RPMI8226 (cell line): ENCODE data around the gene MLANA.
A peak's percentile ranks its signal among the peaks of the same experiment; 100 is the strongest.

Experiments used
- DNase-seq: peaks from one replicate; pipeline ENCODE4 v3.0.0-alpha.2; 2015

The MLANA gene

DNA sequence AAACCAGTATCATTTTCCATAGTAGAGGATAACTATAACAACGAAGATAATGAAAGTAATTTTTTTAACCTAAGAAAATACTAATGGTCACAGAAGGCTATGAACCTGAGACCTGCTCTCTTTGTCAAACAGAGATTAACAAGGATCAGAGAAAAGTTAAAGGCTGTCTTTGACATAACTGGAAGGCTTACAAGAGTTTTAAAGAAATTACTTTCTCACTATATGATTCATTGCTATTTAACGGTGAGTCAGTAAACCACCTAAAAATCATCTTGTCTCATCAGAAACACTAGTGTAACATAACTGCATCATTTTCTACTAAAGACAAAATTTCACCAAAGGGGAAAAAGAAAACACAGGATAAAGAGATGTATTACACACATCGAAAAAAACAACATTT, 19.3 kb downstream of the MLANA start:
- no peak for DNase-seq

DNA sequence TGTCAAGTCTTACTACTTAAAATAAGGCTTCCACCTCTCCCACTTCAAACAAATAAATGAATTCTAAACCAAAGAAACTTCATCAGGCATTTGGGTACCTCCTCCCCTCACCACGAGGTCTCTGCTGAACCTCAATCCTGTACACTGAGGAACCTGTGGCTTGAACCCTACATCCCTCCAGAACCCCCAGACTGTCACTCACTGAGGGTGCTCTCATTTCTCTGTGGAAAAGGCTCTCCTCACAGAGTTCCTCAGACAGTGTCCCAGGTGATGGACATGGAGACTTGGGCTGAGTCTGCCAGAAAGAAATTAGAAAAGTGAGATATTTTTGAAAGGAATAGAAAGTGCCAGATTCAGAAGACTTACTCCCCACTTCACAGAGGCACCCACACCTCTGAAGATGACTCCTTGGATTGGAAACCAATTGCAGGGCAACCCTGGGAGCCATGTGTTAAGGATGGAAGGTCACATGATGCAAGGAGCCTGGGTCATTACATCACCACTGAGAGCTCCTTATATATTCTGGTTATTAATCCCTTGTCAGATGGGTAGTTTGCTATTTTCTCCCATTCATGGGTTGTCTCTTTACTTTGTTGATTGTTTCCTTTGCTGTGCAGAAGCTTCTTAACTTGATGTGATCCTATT, 19.8 kb downstream of the MLANA start:
- DNase-seq, result no peak

DNA sequence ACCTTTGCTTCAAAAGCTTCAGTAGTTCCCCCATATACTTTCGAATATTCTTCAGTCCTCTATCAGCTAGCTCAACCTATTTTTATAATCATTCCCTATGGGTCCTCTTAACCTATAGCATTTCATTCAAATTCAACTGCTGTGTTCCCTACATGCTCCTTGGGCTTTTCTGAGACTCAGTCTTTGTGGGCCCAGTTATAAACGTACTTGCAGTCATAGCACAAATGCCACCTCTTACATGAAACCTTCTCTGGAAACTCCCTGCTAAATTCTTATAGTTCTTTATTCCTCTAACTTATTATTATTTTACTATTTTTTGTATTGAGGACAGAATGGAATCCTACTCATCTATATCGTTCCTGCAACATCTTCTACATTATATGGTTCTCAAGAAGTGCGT, 24.7 kb downstream of the MLANA start:
- no peak for DNase-seq

DNA sequence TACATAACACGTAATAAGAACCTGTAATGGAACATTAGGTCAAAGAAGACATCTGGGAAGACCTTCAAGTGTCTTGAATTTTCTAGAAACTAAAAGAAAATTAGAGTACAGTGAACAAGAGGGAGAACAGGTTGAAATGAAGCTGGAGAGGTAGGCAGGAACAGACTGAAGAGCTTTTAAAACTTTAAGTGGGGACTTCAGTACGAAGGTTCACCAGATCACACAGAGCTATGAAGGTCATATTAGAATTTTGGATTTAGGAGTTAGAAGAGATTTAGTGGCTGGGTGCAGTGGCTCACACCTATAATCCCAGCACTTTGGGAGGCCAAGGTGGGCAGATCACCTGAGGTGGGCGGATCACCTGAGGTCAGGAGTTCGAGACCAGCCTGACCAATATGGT, 26.6 kb downstream of the MLANA start:
- no peak for DNase-seq

DNA sequence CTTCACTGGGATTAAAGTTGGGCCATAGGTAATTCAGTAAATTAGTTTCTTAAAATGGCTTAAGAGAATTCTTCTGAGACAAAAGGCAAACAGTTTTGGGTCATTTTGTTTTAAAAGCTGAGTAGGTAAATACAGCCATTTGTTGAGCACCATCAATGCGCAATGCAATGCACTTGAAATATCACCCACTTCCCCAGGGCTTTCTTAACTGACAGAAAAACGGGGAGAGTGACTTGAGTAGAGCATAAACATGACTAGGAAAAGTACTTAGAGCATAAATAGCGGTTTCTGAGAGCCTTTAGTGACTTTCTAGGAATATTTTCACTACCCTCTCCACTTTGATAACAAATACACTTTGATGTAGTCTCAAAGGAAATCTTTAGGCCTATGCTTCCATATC, 27.2 kb downstream of the MLANA start:
- DNase-seq, result no peak

DNA sequence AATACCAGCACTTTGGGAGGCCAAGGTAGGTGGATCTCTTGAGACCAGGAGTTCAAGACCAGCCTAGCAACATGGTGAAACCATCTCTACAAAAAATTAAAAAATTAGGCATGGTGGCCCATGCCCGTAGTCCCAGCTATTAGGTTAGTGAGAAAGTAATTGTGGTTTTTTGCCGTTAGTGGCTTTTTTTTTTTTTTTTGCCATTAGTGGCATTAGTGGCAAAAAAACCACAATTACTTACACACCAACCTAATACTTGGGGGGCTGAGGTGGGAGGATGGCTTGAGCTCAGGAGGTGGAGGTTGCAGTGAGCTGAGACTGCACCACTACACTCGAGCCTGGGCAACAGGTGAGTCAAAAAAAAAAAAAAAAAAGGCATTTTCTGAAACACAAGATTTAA, 27.8 kb downstream of the MLANA start:
- no peak for DNase-seq

DNA sequence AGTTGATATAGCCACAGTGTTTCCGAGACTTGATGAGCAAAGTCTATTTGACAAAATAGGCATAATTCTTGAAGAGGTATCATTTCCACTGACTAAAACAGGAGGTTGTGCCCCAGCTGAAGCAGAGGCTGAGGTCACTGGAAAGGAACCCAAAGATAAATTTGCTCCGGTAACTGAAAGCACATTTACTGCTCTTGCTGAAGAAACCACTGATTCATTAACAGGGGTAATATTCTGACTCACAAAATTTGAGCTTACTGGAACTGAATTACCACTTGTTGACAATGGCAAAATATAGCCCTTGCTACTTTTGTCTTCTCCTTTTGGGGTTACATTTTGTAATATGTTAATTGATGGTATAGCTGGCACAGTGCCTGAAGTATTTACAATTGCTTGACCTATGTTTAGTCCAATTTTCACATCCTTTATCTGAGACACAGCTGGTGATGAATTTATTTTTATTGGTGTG, 30.2 kb downstream of the MLANA start:
- no peak for DNase-seq

DNA sequence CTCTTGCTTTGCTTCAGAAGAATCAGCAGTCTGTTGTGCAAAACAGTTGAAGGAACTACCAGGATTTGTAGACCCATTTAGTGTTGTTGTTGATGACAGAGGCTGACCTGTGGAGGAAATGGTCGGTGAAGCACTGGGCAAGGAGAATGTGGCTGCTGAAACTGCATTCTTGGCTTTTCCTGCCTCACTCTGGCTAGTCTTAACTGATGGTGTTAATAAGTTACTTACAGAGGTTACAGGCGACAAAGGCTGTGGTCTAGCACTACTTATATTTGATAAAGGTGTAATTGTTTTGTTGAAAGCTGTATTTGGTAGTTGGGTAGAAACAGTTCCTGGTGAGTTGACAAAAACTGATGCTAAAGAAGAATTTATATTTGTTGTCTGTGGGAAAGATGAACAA, 31.5 kb downstream of the MLANA start:
- DNase-seq, result no peak

DNA sequence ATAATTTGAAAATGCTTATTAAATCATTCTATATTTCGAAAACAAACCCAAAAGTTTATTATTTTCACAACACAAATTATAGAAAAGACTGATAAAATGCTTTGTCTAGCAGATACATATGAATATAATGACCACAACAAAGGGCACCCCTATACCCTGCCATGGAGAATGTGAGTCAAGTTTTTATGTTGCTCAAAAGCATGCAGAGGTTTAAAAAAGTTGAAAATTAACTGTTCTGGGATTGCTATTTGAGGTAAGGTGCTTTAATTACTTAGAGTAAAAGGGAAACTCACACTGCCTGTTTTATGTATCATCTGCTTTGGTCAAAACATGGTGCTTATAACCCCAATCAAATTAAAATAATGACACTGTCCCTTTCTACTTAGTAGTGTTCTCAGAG, 41.0 kb downstream of the MLANA start:
- no peak for DNase-seq

DNA sequence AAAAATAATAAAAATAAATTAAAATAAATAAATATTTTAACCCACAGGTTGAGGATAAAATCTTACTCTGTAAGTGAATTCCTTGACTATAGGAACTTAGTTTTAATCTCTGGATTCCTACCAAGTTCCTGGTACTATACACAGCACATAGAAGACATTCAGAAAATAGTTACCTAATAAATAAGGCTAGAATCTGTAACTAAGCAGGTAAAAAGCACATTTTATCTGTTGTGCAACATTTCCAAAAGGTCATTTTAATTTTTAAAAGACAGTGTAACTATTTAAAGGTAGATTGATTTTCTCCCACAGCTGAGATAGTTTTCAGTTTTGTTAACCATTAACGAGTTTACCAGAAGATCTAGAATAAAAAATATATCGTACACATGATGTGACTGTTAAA, 47.8 kb downstream of the MLANA start:
- DNase-seq, result no peak

DNA sequence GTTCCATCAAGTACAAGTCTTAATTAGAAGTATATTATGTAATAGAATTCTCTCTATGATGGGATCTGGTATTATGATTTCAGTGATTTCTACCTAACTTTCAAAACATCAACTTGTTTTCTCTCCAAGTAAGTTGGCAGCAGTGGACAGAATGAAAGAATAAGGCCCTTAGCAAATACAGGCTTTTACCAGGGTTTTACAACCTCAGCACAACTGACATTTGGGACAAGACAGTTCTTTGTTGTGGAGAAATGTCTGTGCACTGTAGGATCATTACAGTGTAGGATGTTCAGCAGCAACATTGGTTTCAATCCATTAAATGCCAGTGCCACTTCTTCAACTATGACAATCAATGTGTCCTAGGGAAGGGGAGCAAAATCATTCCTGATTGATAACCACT, 48.8 kb downstream of the MLANA start:
- DNase-seq, result no peak

DNA sequence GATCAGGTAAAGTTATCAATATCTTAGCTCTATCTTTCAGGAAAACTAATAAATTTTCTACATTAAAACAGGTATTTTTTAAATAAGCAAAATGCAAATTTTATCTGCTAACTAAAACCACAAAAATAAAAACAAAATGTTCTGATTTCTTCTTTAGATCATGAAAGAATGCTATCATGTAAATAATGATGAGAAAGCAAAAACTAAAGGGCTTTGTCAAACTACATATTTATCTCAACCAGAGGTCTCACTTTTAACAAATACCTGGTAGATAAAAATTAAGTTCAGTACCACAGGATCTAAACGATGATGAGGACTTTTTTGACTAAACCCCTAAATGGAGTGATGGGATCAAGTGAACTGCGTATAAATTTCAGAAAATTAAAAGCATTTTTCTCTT, 50.5 kb downstream of the MLANA start:
- DNase-seq, result no peak

DNA sequence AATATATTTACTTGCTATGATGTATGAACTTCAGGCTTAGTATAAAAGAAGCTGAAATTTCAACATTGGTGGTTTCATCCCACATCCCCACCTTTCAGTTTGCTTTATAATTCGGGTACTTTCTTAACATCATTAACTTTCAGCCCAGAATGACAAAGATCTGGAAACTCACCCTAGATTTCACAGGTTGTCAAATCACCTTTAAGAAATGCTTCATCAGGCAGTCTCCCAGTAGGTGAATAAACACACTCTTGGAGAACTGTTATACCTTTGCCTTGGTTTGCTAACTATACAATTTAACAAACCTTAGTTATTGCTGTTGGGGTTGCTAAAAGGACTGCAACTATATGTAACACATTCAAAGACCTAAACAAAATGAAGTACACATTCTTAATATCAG, 54.4 kb downstream of the MLANA start:
- DNase-seq, result no peak

DNA sequence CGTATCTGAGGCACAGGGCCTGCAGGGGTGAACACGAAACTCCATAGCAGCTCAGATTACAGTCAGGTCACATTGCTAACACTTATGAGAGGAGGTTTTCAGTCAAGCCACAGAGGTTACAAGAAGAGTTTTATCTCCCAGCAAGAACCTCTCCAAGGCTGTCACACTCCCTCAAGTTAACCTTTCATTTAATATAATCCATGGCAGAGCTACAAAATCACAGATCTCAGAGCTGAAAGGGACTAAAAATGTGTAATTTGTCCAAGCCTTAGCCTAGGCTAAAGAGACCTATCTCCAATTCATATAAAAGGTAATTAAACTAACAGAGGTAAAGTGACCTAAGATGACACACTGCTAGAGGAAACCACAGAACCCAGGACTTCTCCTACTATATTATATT, 57.2 kb downstream of the MLANA start:
- DNase-seq, result no peak

DNA sequence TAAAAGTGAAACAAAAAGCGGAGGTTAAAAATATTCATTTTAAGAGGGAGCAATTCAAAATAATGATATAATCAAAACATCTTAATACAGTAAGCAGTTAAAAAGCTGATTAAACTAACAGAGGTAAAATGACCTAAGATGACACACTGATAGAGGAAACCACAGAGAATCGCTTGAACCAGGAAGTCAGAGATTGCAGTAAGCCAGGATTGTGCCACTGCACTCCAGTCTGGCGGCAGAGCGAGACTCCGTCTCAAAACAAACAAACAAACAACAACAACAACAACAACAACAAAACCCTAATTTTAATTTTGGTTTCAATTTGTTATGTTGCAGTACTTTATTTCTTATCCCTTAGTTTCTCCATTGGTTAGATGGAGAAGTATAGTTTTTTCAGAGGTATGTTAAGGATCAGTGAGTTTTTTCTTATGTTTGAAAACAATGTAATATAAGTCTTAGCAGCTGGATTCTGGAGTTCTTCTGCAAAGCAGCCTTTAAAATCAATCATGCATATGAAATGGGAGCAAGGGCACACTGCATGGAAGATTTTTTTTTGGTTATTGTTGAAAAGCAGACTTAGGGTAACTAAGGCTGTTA, 58.5 kb downstream of the MLANA start:
- DNase-seq, result no peak

DNA sequence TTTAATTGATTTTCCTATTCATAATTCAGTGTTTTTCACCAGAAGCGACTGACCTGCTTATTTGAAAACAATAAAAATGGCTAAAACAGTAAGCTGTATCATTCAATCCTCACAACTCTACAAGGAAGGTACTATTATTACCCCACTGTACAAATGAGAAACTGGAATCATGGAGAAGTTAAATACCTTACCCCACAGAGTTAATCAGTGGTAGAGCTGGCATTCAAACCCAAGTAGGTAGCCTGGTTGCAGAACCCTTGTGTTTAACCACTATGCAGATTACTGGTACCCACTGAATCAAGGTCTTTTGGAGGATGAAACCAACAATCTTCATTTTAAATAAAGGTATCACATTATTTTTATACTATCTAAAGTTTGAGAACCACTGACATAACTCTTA, 59.6 kb downstream of the MLANA start:
- DNase-seq, result no peak

DNA sequence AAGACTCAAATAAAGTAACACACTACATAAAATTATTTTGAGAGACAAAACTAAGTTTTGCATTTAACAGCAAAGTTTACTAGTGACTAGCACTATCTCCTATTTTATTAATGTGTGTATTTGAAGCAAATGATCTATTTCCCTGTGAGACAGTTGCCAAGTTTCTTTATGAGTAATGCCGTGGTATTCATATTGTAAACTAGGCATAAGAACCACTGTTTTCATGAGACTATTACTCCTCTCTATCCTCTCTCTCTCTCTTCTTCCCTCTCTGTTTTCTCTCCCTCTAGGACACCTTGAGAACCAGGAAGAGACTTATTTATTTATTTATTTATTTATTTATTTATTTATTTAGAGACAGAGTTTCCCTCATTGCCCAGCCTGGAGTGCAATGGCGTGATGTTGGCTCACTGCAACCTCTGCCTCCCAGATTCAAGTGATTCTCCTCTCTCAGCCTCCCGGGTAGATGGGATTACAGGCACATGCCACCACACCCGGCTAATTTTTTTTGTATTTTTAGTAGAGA, 61.1 kb downstream of the MLANA start:
- DNase-seq, result no peak

DNA sequence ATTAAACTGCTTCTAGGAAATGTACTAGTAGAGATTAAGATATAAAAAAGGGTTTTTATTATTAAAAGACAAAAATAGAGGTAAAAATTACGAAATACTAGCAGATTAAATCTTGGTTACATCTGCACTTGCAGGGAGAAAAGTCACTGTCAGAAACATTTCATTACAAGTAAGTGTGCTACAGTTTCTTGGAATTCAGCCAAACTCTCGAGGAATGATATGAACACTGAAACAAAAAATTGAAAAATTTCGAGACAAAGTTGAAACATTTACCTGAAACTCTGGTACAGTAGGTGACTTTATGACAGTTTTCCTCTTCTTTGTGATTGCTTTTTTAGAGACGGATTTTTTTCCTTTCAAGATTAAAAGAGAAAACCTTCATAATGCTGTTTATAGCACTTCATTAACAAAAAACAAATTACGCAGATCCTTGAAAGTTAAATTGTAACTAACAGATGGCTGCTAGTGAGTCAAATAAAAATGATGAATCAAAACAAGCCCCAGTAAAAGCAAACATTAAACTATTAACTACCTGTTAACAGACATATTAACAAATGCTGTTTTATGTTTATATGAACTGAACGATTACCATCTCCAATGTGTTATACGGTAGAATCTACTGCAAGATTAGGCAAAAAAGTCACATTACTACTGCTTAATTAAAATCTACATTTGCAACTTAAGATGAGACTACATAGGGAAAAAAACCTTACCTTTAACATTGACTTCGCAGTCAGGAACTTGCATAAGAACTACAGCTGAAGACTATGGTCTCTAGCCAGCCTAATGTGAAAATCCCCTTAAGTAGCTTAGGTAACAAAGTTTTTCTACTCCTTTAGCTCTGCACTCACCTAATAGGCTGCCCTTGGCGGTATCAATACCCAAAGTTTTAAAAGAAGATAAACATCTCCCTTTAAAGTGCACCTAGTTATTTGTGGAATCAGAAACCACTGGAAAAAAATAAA, 63.3 kb downstream of the MLANA start:
- DNase-seq, result no peak

DNA sequence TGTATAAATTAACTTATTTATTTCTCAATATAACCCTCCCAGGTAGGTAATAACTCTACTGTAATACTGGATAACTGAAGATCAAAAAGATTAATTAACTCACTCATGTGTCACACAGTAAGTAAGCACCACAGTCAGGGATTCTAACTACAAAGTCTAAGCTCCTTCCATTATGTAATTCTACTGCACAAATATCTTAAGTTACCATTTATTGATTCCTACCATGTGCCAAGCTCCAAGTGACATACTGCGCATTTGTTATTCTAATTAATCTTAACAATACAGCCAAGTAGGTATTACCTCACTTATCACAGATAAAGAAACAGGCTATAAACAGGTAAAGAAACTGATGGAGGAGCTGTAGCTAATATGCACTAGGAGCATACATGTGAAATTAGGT, 66.5 kb downstream of the MLANA start:
- no peak for DNase-seq

DNA sequence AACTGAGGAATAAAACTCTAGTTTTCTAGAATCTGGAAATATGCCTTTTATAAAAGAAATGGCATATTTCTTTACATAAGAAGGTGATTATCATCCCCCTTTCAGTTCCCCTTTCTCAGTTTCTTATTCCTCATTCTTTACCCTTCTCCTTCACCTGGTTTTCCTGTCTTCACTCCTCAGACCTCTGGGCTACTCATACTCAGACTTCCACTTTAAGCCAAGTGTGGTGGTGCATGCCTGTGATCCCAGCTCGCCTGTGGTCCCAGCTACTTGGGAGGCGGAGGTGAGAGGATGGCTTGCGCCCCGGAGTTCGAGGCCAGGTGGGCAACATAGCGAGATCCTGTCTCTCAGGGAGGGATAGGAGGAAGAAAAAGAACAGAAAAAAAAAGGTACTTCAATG, 67.6 kb downstream of the MLANA start:
- DNase-seq, result peak; percentile 31
